GM18502 (cell line): ENCODE data around the gene TGFBRAP1.

Source experiments
- ATAC-seq: cut with Tn5 transposase; IDR thresholded peaks from one replicate; pipeline ENCODE4 v1.9.1; 2021; ENCODE audit warnings: mild to moderate bottlenecking; ENCODE audit not compliant: unreplicated experiment, poor library complexity

Gene TGFBRAP1

GRCh38 chr2:105248316-105249070, 81.0 kb downstream of the TGFBRAP1 start:
- no peak for ATAC-seq

- ATAC-seq = no peak
Measured at GRCh38 chr2:105244451-105244850, 85.1 kb downstream of the TGFBRAP1 start.

- ATAC-seq = no peak
Measured at GRCh38 chr2:105243961-105244360, 85.6 kb downstream of the TGFBRAP1 start.

GRCh38 chr2:105242286-105242993, 87.1 kb downstream of the TGFBRAP1 start:
- ATAC-seq = no peak

- ATAC-seq = no peak
Measured at GRCh38 chr2:105241443-105241842, 88.1 kb downstream of the TGFBRAP1 start, which contains the start of gene GPR45. GPR45 (plus strand) TSS chr2:105241743; CDS start chr2:105241859, 116 bp downstream.

GRCh38 chr2:105239924-105240323, 89.6 kb downstream of the TGFBRAP1 start:
- no peak for ATAC-seq

- ATAC-seq = no peak
Measured at GRCh38 chr2:105238664-105239240, 90.8 kb downstream of the TGFBRAP1 start.

- ATAC-seq = no peak
Measured at GRCh38 chr2:105237045-105237765, 92.3 kb downstream of the TGFBRAP1 start.

GRCh38 chr2:105236060-105236424, 93.5 kb downstream of the TGFBRAP1 start:
- no peak for ATAC-seq

- ATAC-seq = peak; percentile 80
Measured at GRCh38 chr2:105235388-105236059, 94.0 kb downstream of the TGFBRAP1 start.

- no peak for ATAC-seq
Measured at GRCh38 chr2:105231232-105231619, 98.3 kb downstream of the TGFBRAP1 start.

GRCh38 chr2:105224444-105224843, 105.1 kb downstream of the TGFBRAP1 start:
- ATAC-seq = no peak

GRCh38 chr2:105220604-105221003, 108.9 kb downstream of the TGFBRAP1 start:
- no peak for ATAC-seq

GRCh38 chr2:105215586-105216192, 113.8 kb downstream of the TGFBRAP1 start:
- ATAC-seq = no peak
